ENCODE measurements around the gene SIAE. TPM values are rescaled to one million over a fixed set of nuclear protein-coding genes. Genes with fewer than 3 reads are reported as not detected.

The SIAE gene
- total and polyA plus RNA-seq, 4 donors: 6.4 to 33.9 (median 11.3) TPM

DNA sequence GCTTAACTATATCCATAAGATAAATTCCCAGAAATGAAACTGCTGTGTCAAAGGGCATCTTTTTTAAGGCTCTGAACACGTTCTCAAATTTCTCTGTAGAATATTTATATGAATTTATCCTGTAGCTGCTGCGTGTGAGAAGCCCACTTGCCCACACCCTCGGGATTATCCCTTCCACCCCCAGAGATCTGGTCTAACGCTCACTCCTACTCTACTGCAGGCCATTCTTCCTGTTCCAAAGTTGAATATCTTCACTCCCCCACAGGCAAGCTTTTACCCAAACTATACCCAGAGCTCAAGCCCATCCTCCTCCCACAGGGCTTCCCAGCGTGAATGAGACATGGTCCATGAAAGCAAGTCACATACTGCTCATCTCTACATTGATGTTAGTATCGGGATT lies 24.9 kb downstream of the SIAE start:
- DNase-seq (ENCODE audit: low spot score): no peak
- Histone ChIP-seq H3K27ac (ENCODE audit: low read depth in 1 of 2, low read length in 2 of 2) (no peak overlapping the region), H3K4me1 (ENCODE audit: control insufficient read depth in 4 of 4, insufficient read depth in 4 of 4, low read length in 3 of 4) (peaks cover 3 to 7% (median 5%) of the 10 kb centered on the region in 4 donors), H3K27me3 (ENCODE audit: control insufficient read depth in 4 of 4, insufficient read depth in 4 of 4, low read length in 3 of 4) (no peaks in the 10 kb centered on the region), H3K4me3 (ENCODE audit: low read depth in 1 of 3, low read length in 3 of 3) (no peak overlapping the region), H3K36me3 (ENCODE audit: control insufficient read depth in 4 of 4, insufficient read depth in 3 of 4, low read depth in 1 of 4, low read length in 3 of 4) (peaks cover 0 to 8% (median 4%) of the 10 kb centered on the region in 4 donors), H3K9me3 (ENCODE audit: control insufficient read depth in 4 of 4, low read length in 3 of 4) (no peaks in the 10 kb centered on the region), H3K9ac (ENCODE audit: low read depth in 1 of 2, low read length in 2 of 2) (no peak overlapping the region)
- WGBS: 88% methylated on average over 6 of the region's 6 CpGs
- TF ChIP-seq, protein P1, sequence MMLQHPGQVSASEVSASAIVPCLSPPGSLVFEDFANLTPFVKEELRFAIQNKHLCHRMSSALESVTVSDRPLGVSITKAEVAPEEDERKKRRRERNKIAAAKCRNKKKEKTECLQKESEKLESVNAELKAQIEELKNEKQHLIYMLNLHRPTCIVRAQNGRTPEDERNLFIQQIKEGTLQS (IDR thresholded peaks at IDR 0.05): no peak
- TF ChIP-seq GABPA (IDR thresholded peaks at IDR 0.05 in 1 of 2, conservative IDR thresholded peaks at IDR 0.05 in 1 of 2) (no peak), HNF4A (conservative IDR thresholded peaks at IDR 0.05) (no peak), HNF4G (IDR thresholded peaks at IDR 0.05) (no peak), EGR1 (IDR thresholded peaks at IDR 0.05; ENCODE audit: low read depth in 2 of 2) (no peak), FOXA2 (IDR thresholded peaks at IDR 0.05) (no peak), RXRA (IDR thresholded peaks at IDR 0.05) (no peak), JUND (IDR thresholded peaks at IDR 0.05) (no peak), SP1 (IDR thresholded peaks at IDR 0.05) (no peak), TAF1 (conservative IDR thresholded peaks at IDR 0.05) (no peak), YY1 (IDR thresholded peaks at IDR 0.05) (no peak), FOXA1 (IDR thresholded peaks at IDR 0.05) (no peak), RAD21 (IDR thresholded peaks at IDR 0.05) (no peak)
- TF ChIP-seq, protein P2, sequence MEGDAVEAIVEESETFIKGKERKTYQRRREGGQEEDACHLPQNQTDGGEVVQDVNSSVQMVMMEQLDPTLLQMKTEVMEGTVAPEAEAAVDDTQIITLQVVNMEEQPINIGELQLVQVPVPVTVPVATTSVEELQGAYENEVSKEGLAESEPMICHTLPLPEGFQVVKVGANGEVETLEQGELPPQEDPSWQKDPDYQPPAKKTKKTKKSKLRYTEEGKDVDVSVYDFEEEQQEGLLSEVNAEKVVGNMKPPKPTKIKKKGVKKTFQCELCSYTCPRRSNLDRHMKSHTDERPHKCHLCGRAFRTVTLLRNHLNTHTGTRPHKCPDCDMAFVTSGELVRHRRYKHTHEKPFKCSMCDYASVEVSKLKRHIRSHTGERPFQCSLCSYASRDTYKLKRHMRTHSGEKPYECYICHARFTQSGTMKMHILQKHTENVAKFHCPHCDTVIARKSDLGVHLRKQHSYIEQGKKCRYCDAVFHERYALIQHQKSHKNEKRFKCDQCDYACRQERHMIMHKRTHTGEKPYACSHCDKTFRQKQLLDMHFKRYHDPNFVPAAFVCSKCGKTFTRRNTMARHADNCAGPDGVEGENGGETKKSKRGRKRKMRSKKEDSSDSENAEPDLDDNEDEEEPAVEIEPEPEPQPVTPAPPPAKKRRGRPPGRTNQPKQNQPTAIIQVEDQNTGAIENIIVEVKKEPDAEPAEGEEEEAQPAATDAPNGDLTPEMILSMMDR (IDR thresholded peaks at IDR 0.05; ENCODE audit: low read depth, low read length, missing input control): no peak
- TF ChIP-seq, protein P3, sequence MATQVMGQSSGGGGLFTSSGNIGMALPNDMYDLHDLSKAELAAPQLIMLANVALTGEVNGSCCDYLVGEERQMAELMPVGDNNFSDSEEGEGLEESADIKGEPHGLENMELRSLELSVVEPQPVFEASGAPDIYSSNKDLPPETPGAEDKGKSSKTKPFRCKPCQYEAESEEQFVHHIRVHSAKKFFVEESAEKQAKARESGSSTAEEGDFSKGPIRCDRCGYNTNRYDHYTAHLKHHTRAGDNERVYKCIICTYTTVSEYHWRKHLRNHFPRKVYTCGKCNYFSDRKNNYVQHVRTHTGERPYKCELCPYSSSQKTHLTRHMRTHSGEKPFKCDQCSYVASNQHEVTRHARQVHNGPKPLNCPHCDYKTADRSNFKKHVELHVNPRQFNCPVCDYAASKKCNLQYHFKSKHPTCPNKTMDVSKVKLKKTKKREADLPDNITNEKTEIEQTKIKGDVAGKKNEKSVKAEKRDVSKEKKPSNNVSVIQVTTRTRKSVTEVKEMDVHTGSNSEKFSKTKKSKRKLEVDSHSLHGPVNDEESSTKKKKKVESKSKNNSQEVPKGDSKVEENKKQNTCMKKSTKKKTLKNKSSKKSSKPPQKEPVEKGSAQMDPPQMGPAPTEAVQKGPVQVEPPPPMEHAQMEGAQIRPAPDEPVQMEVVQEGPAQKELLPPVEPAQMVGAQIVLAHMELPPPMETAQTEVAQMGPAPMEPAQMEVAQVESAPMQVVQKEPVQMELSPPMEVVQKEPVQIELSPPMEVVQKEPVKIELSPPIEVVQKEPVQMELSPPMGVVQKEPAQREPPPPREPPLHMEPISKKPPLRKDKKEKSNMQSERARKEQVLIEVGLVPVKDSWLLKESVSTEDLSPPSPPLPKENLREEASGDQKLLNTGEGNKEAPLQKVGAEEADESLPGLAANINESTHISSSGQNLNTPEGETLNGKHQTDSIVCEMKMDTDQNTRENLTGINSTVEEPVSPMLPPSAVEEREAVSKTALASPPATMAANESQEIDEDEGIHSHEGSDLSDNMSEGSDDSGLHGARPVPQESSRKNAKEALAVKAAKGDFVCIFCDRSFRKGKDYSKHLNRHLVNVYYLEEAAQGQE (IDR thresholded peaks at IDR 0.05): no peak
- TF ChIP-seq, protein P4, sequence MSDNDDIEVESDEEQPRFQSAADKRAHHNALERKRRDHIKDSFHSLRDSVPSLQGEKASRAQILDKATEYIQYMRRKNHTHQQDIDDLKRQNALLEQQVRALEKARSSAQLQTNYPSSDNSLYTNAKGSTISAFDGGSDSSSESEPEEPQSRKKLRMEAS (IDR thresholded peaks at IDR 0.05): no peak
- TF ChIP-seq, protein P5, sequence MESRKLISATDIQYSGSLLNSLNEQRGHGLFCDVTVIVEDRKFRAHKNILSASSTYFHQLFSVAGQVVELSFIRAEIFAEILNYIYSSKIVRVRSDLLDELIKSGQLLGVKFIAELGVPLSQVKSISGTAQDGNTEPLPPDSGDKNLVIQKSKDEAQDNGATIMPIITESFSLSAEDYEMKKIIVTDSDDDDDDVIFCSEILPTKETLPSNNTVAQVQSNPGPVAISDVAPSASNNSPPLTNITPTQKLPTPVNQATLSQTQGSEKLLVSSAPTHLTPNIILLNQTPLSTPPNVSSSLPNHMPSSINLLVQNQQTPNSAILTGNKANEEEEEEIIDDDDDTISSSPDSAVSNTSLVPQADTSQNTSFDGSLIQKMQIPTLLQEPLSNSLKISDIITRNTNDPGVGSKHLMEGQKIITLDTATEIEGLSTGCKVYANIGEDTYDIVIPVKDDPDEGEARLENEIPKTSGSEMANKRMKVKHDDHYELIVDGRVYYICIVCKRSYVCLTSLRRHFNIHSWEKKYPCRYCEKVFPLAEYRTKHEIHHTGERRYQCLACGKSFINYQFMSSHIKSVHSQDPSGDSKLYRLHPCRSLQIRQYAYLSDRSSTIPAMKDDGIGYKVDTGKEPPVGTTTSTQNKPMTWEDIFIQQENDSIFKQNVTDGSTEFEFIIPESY (IDR thresholded peaks at IDR 0.05): no peak
